HepG2 (cell line): ENCODE results near the gene KCNMB2.

Experiments used
- KDM5A ChIP-seq: fragments of 200-600 bp; sonication (generic); IDR thresholded peaks from 2 replicates; pipeline ENCODE4 v1.7.0; 2018; ENCODE audit warnings: antibody characterized with exemption, mild to moderate bottlenecking, low read length, borderline replicate concordance
- POLR2AphosphoS5 ChIP-seq: IDR thresholded peaks from 2 replicates; pipeline ENCODE4 v1.6.1; 2012; ENCODE audit warnings: low read depth, low read length
- PREB ChIP-seq: sonication (generic); formaldehyde crosslinking; IDR thresholded peaks from 2 replicates; pipeline ENCODE4 v1.4.0; 2020; ENCODE audit warnings: missing genetic modification reagents

DNA sequence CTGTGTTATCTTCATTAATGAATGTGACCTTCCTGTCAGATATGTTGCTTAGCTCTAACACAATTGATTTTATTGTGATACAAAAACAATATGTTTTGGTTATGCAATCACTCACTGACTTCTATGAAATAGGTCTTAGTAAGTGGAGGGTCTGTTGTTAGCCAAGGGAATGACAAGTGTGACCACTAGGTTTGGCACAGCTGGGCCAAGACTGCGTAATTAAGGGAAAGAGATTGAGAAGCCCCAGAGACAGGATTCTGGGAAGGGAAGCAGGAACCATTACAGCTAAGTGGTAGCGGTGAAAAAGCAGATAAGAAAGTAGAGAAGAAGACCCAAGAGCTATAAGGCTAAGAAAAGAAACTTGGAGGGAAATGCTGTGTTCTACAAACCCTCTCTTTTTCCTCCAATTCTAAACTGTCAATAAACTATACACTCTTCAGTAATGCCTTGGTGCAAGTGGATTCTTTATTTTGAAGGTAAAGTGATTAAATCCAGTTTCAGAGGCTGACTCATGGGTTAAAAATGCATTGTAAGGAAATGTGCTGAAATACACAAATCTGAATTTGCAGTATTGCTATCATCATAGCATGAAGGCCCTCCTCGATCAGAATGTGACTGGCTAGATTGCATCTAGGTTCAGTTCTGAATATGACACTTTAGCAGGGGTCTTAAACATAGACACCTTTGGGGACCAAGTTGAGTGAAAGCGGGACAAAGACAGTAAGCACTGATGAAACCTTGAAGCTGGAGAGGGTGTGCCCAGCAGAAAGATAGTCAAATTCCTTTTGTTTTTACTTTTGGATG is 26.1 kb downstream of the KCNMB2 start:
- TF ChIP-seq PREB (CRISPR knock-in tag) = no peak
- TF ChIP-seq POLR2AphosphoS5 = no peak
- no peak for TF ChIP-seq KDM5A
